HG03196 (cell line): ENCODE measurements around the gene MIPOL1.
"Not testable (repeated sequence)": the region's sequence is repeated elsewhere in the genome, so short reads cannot be mapped to it uniquely, and the experiment has no call there.

Experiments
- ATAC-seq: cut with Tn5 transposase; IDR thresholded peaks from one replicate; pipeline ENCODE4 v1.9.1; 2021; ENCODE audit not compliant: unreplicated experiment

The MIPOL1 gene

GRCh38 chr14:37230551-37231194 is 32.9 kb downstream of the MIPOL1 start:
- ATAC-seq: no peak

- ATAC-seq: no peak
Observed at GRCh38 chr14:37232907-37233481, 35.3 kb downstream of the MIPOL1 start.

- no peak for ATAC-seq
Observed at GRCh38 chr14:37234222-37234621, 36.5 kb downstream of the MIPOL1 start.

GRCh38 chr14:37236044-37236443 is 38.3 kb downstream of the MIPOL1 start:
- ATAC-seq: not testable (repeated sequence)

GRCh38 chr14:37237094-37237493 is 39.4 kb downstream of the MIPOL1 start:
- no peak for ATAC-seq

- ATAC-seq: no peak
Observed at GRCh38 chr14:37237735-37238200, 40.0 kb downstream of the MIPOL1 start.

- no peak for ATAC-seq
Observed at GRCh38 chr14:37241198-37241597, 43.5 kb downstream of the MIPOL1 start.

GRCh38 chr14:37246427-37246829 is 48.7 kb downstream of the MIPOL1 start:
- no peak for ATAC-seq

GRCh38 chr14:37247791-37248461 is 50.2 kb downstream of the MIPOL1 start:
- no peak for ATAC-seq

- ATAC-seq: no peak
Observed at GRCh38 chr14:37251775-37252174, 54.0 kb downstream of the MIPOL1 start.

GRCh38 chr14:37252434-37252833 is 54.7 kb downstream of the MIPOL1 start:
- ATAC-seq: no peak

GRCh38 chr14:37253905-37254304 is 56.2 kb downstream of the MIPOL1 start:
- ATAC-seq: no peak

GRCh38 chr14:37254411-37254947 is 56.7 kb downstream of the MIPOL1 start:
- no peak for ATAC-seq

- ATAC-seq: no peak
Observed at GRCh38 chr14:37257501-37258070, 59.8 kb downstream of the MIPOL1 start.

GRCh38 chr14:37262649-37263048 is 64.9 kb downstream of the MIPOL1 start:
- no peak for ATAC-seq

GRCh38 chr14:37263656-37264236 is 66.0 kb downstream of the MIPOL1 start:
- no peak for ATAC-seq

GRCh38 chr14:37268788-37269187 is 71.1 kb downstream of the MIPOL1 start:
- ATAC-seq: no peak

GRCh38 chr14:37270629-37271028 is 72.9 kb downstream of the MIPOL1 start:
- ATAC-seq: no peak

GRCh38 chr14:37272569-37272968 is 74.8 kb downstream of the MIPOL1 start:
- ATAC-seq: no peak

- no peak for ATAC-seq
Observed at GRCh38 chr14:37274652-37275051, 76.9 kb downstream of the MIPOL1 start.

GRCh38 chr14:37275963-37276362 is 78.2 kb downstream of the MIPOL1 start:
- no peak for ATAC-seq
